OCI-LY1 (cell line): ENCODE data around the gene MAST3.

ENCODE experiments used
- H2AFZ ChIP-seq: fragments of 200-600 bp; sonication (generic), shearing (Covaris generic); 2 replicates; pipeline ENCODE4 v1.6.0; 2014; ENCODE audit warnings: antibody characterized with exemption, mild to moderate bottlenecking, low read length
- H3F3A ChIP-seq: fragments of 200-600 bp; sonication (generic), shearing (Covaris generic); 2 replicates; pipeline ENCODE4 v1.6.0; 2014; ENCODE audit warnings: mild to moderate bottlenecking, antibody characterized with exemption, low read length, moderate library complexity; ENCODE audit not compliant: insufficient read depth
- H3K27ac ChIP-seq: fragments of 200-600 bp; sonication (generic); 2 replicates; pipeline ENCODE4 v1.5.1; 2014; ENCODE audit warnings: low read length, mixed run types, mild to moderate bottlenecking, low read depth; ENCODE audit not compliant: poor library complexity, severe bottlenecking
- H3K27me3 ChIP-seq: fragments of 200-600 bp; sonication (generic); 2 replicates; pipeline ENCODE4 v1.6.0; 2014; ENCODE audit warnings: antibody characterized with exemption, mild to moderate bottlenecking, low read length, moderate library complexity; ENCODE audit not compliant: insufficient read depth
- H3K36me3 ChIP-seq: fragments of 200-600 bp; sonication (generic); 2 replicates; pipeline ENCODE4 v1.6.1; 2014; ENCODE audit warnings: mild to moderate bottlenecking, antibody characterized with exemption, low read length, moderate library complexity, mixed read lengths; ENCODE audit not compliant: insufficient read depth
- H3K4me1 ChIP-seq: fragments of 200-600 bp; sonication (generic); 2 replicates; pipeline ENCODE4 v1.5.1; 2014; ENCODE audit warnings: mild to moderate bottlenecking, low read length, moderate library complexity; ENCODE audit not compliant: insufficient read depth, severe bottlenecking
- H3K4me2 ChIP-seq: fragments of 200-600 bp; sonication (generic), shearing (Covaris generic); 2 replicates; pipeline ENCODE4 v1.6.1; 2014; ENCODE audit warnings: low read length
- H3K4me3 ChIP-seq: fragments of 200-600 bp; sonication (generic); 2 replicates; pipeline ENCODE4 v1.5.1; 2014; ENCODE audit warnings: low read length, low read depth, mild to moderate bottlenecking, mixed read lengths; ENCODE audit not compliant: poor library complexity, severe bottlenecking
- H3K79me2 ChIP-seq: fragments of 200-600 bp; shearing (Covaris generic); 2 replicates; pipeline ENCODE4 v1.6.1; 2016; ENCODE audit warnings: mixed run types, low read length, mixed read lengths; ENCODE audit not compliant: insufficient read depth
- H3K9ac ChIP-seq: fragments of 200-600 bp; sonication (generic), shearing (Covaris generic); 2 replicates; pipeline ENCODE4 v1.6.1; 2014; ENCODE audit warnings: mild to moderate bottlenecking, low read length, mixed read lengths
- H3K9me2 ChIP-seq: fragments of 200-600 bp; sonication (generic), shearing (Covaris generic); 2 replicates; pipeline ENCODE4 v1.6.1; 2014; ENCODE audit warnings: low read depth, mild to moderate bottlenecking, low read length, mixed read lengths
- H3K9me3 ChIP-seq: fragments of 200-600 bp; shearing (Covaris generic); 2 replicates; pipeline ENCODE4 v1.6.1; 2014; ENCODE audit warnings: low read length, mixed read lengths
- H4K20me1 ChIP-seq: fragments of 200-600 bp; sonication (generic), shearing (Covaris generic); 2 replicates; pipeline ENCODE4 v1.6.0; 2016; ENCODE audit warnings: mild to moderate bottlenecking, low read length; ENCODE audit not compliant: insufficient read depth
- CTCF ChIP-seq: fragments of 200-600 bp; sonication (generic), shearing (Covaris generic); IDR thresholded peaks from 2 replicates; pipeline ENCODE4 v1.5.1; 2017; ENCODE audit warnings: mild to moderate bottlenecking, antibody characterized with exemption, low read length, moderate library complexity, mixed read lengths
- EZH2 ChIP-seq: fragments of 200-600 bp; sonication (generic), shearing (Covaris generic); IDR thresholded peaks from 2 replicates; pipeline ENCODE4 v1.8.0; 2017; ENCODE audit warnings: borderline replicate concordance, mixed run types, mild to moderate bottlenecking, antibody characterized with exemption, low read length, moderate library complexity, mixed read lengths

MAST3 gene

DNA sequence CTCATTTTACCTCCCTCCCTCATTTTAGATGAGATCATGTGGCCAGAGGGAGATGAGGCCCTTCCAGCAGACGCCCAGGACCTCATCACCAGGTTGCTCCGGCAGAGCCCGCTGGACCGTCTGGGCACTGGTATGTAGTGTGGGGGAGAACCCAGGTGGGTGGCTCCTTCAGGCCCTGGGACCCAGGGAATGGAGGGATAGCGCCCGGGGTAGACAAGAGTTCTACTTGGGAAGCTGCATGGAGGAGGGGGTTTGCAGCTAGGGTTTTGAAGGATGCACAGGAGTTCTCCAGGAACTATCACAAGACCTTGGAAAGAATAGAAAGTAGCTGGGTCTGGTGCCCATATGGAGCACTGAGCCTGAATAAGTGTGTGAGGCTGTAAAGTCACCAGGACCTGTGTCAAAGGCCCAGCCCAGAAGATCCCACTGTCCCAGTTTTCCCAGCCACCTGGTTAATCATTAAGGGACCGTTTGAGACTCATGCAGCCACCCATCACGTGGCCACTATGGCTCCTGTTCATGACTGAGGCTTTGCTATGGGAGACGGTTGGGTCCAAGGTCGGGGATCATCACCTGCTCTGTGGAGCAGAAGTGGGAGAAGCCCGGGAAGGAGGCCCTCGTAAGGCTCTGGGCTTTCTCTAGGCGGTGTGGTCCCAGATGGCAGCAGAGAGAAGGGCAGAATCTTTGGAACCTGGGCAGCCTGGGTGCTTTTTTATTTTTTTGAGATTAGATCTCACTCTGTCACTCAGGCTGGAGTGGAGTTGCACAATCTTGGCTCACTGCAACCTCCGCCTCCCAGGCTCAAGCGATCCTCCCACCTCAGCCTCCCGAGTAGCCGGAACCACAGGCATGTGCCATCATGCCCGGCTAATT lies 38.4 kb downstream of the MAST3 start:
- no peaks in the 10 kb centered on the region for H3F3A ChIP-seq
- no peak overlapping the region for H3K4me3 ChIP-seq
- H3K9me2 ChIP-seq: no peaks in the 10 kb centered on the region
- no peaks in the 10 kb centered on the region for H4K20me1 ChIP-seq
- peaks cover 70% of the 10 kb centered on the region for H3K36me3 ChIP-seq
- no peak overlapping the region for H3K9ac ChIP-seq
- H2AFZ ChIP-seq: no peak overlapping the region
- no peaks in the 10 kb centered on the region for H3K9me3 ChIP-seq
- H3K4me1 ChIP-seq: no peaks in the 10 kb centered on the region
- H3K27ac ChIP-seq: no peak overlapping the region
- no peaks in the 10 kb centered on the region for H3K79me2 ChIP-seq
- H3K27me3 ChIP-seq: no peaks in the 10 kb centered on the region
- TF ChIP-seq CTCF (no peak), EZH2 (no peak)
- H3K4me2 ChIP-seq: no peak overlapping the region

DNA sequence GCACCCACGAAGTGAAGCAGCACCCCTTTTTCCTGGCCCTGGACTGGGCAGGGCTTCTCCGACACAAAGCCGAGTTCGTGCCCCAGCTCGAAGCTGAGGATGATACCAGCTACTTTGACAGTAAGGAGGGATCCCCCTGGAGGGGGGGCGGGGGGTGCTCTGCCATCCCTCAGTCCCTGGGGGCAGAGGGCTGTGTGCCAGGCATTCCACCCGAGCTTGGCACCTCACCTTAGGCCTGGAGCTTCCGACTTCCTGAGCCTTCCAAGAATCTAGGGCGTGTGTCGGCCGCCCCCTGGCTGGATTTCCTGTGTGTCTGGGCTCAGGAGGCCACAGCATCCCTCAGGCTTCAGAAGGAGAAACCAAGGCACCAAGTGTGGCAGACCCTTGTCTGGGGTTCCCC lies 39.7 kb downstream of the MAST3 start:
- no peaks in the 10 kb centered on the region for H3K79me2 ChIP-seq
- H3K36me3 ChIP-seq: peaks cover 73% of the 10 kb centered on the region
- H3K27me3 ChIP-seq: no peaks in the 10 kb centered on the region
- no peaks in the 10 kb centered on the region for H3K9me3 ChIP-seq
- no peak overlapping the region for H3K4me3 ChIP-seq
- no peaks in the 10 kb centered on the region for H4K20me1 ChIP-seq
- no peak overlapping the region for H3K4me2 ChIP-seq
- no peaks in the 10 kb centered on the region for H3K9me2 ChIP-seq
- H3F3A ChIP-seq: no peaks in the 10 kb centered on the region
- TF ChIP-seq EZH2 (no peak), CTCF (no peak)
- H2AFZ ChIP-seq: no peak overlapping the region
- H3K9ac ChIP-seq: no peak overlapping the region
- no peak overlapping the region for H3K27ac ChIP-seq
- H3K4me1 ChIP-seq: no peaks in the 10 kb centered on the region

DNA sequence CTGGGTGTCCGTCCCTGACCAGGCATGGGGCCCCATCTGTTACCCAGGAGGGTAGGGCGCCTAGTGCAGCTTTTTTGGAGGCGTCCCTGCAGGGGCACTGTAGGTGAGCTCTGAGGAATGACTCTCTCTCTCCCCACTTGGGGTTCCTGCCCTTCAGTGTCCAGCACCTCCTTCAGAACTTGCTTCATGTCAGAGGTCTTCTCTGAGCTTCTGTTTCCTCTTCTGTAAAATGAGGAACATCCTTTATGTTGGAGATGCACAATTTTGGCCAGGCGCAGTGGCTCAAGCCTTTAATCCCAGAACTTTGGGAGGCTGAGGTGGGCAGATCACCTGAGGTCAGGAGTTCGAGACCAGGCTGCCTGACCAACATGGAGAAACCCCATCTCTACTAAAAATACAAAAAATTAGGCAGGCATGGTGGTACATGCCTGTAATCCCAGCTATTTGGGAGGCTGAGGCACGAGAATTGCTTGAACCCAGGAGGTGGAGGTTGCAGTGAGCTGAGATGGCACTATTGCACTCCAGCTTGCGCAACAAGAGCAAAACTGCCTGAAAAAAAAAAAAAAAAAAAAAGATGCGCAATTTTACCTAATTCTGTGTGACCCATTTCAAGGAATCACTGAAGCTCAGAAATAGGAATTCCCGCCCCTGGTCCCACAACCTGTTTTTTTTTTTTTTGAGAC lies 40.2 kb downstream of the MAST3 start:
- H3K9ac ChIP-seq: no peak overlapping the region
- H3K36me3 ChIP-seq: peaks cover 71% of the 10 kb centered on the region
- no peak for TF ChIP-seq EZH2
- no peak for TF ChIP-seq CTCF
- no peak overlapping the region for H3K27ac ChIP-seq
- H3K9me2 ChIP-seq: no peaks in the 10 kb centered on the region
- H3K9me3 ChIP-seq: no peaks in the 10 kb centered on the region
- no peaks in the 10 kb centered on the region for H3F3A ChIP-seq
- no peaks in the 10 kb centered on the region for H3K79me2 ChIP-seq
- no peak overlapping the region for H2AFZ ChIP-seq
- H3K27me3 ChIP-seq: no peaks in the 10 kb centered on the region
- H3K4me3 ChIP-seq: no peak overlapping the region
- no peaks in the 10 kb centered on the region for H4K20me1 ChIP-seq
- H3K4me1 ChIP-seq: no peaks in the 10 kb centered on the region
- H3K4me2 ChIP-seq: no peak overlapping the region
